ENCODE results near the gene POLR1E. TPM values are rescaled to one million over a fixed set of nuclear protein-coding genes. Genes with fewer than 3 reads are reported as not detected.

The POLR1E gene
- total and polyA plus RNA-seq, 12 donors: 5.0 to 28.8 (median 17.5) TPM

GRCh38 chr9:37496020-37496419, 10.3 kb downstream of the POLR1E start:
- DNase-seq (no peak), ATAC-seq (peak in 3 of 8 donors; percentile 34 to 61 (median 55))
- Histone ChIP-seq H3K36me3 (peaks cover 0 to 98% (median 53%) of the 10 kb centered on the region in 9 donors), H3K27ac (peak overlapping the region in 2 of 10 donors; percentile 15 to 51), H3K4me3 (no peak overlapping the region), H3K9me3 (no peaks in the 10 kb centered on the region), H3K27me3 (no peaks in the 10 kb centered on the region), H3K4me1 (peaks cover 0 to 5% (median 0%) of the 10 kb centered on the region in 9 donors)
- intact Hi-C loops (cut with DNase I): loop anchor here in 1 of 10 donors (10.0 kb wide), 1 partner anchor 79 kb away; the partner anchor contains the start of gene FBXO10
- 59 to 85% methylated on average over 4 of the region's 4 CpGs for WGBS, 2 donors
- TF ChIP-seq, protein P1, sequence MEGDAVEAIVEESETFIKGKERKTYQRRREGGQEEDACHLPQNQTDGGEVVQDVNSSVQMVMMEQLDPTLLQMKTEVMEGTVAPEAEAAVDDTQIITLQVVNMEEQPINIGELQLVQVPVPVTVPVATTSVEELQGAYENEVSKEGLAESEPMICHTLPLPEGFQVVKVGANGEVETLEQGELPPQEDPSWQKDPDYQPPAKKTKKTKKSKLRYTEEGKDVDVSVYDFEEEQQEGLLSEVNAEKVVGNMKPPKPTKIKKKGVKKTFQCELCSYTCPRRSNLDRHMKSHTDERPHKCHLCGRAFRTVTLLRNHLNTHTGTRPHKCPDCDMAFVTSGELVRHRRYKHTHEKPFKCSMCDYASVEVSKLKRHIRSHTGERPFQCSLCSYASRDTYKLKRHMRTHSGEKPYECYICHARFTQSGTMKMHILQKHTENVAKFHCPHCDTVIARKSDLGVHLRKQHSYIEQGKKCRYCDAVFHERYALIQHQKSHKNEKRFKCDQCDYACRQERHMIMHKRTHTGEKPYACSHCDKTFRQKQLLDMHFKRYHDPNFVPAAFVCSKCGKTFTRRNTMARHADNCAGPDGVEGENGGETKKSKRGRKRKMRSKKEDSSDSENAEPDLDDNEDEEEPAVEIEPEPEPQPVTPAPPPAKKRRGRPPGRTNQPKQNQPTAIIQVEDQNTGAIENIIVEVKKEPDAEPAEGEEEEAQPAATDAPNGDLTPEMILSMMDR (IDR thresholded peaks at IDR 0.05): no peak

DNA sequence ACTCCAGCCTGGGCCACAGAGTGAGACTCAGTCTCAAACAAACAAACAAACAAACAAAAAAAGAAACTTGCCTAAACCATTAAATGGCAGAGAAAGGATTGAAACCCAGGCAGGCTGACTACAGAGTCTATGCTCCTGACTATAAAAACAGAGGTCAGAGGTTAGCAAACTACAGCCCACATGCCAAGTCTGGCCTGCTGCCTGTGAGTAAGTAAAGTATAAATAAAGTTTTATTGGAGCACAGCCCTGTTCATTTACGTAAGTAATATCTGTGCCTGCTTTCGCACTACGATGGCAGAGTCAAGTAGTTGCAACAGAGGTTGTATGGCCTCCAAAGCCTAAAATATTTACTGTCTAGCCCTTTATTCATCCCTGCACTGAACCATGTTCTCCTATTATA, 11.6 kb downstream of the POLR1E start:
- H3K27ac ChIP-seq: no peak overlapping the region
- intact Hi-C loops (cut with DNase I): loop anchor here in 1 of 10 donors (10.0 kb wide), 1 partner anchor 77 kb away; the partner anchor contains the start of gene FBXO10
- ATAC-seq (no peak), DNase-seq (no peak)
- H3K27me3 ChIP-seq: no peaks in the 10 kb centered on the region
- H3K36me3 ChIP-seq: peaks cover 0 to 99% (median 52%) of the 10 kb centered on the region in 9 donors
- TF ChIP-seq, protein P1 (IDR thresholded peaks at IDR 0.05): no peak
- H3K4me1 ChIP-seq: peaks cover 0 to 5% (median 0%) of the 10 kb centered on the region in 9 donors
- 96 to 99% methylated on average over 3 of the region's 3 CpGs for WGBS, 2 donors
- H3K9me3 ChIP-seq: no peaks in the 10 kb centered on the region
- H3K4me3 ChIP-seq: no peak overlapping the region

- no peaks in the 10 kb centered on the region for H3K27me3 ChIP-seq
- H3K36me3 ChIP-seq: peaks cover 0 to 99% (median 45%) of the 10 kb centered on the region in 9 donors
- TF ChIP-seq, protein P1 (IDR thresholded peaks at IDR 0.05): no peak
- ATAC-seq: no peak
- 61 to 94% methylated on average over 3 of the region's 3 CpGs for WGBS, 2 donors
- H3K9me3 ChIP-seq: no peaks in the 10 kb centered on the region
- no peak for DNase-seq
- H3K4me1 ChIP-seq: peaks cover 0 to 5% (median 0%) of the 10 kb centered on the region in 9 donors
- intact Hi-C loops (cut with DNase I): loop anchor here in 1 of 10 donors (10.0 kb wide), 1 partner anchor 76 kb away; the partner anchor contains the start of gene FBXO10
- no peak overlapping the region for H3K4me3 ChIP-seq
- no peak overlapping the region for H3K27ac ChIP-seq
These were observed 12.7 kb downstream of the POLR1E start for GRCh38 chr9:37498457-37498856.

DNA sequence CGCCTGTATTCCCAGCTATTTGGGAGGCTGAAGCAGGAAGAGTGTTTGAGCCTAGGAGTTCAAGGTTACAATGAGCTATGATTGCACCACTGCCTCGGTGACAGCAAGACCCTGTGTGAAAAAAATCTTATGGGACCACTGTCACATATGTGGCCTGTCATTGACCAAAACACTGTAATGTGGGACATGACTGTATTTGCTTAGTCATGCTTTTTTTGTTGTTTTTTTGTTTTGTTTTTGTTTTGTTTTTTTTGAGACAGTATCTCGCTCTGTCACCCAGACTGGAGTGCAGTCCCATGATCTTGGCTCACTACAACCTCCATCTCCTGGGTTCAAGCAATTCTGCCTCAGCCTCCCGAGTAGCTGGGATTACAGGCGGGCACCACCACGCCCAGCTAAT, 13.5 kb downstream of the POLR1E start:
- ATAC-seq (no peak), DNase-seq (no peak)
- TF ChIP-seq, protein P1 (IDR thresholded peaks at IDR 0.05): no peak
- no peaks in the 10 kb centered on the region for H3K27me3 ChIP-seq
- no peaks in the 10 kb centered on the region for H3K9me3 ChIP-seq
- H3K4me1 ChIP-seq: peaks cover 0 to 5% (median 0%) of the 10 kb centered on the region in 9 donors
- 91 to 97% methylated on average over 6 of the region's 6 CpGs for WGBS, 2 donors
- no peak overlapping the region for H3K27ac ChIP-seq
- intact Hi-C loops (cut with DNase I): loop anchor here in 1 of 10 donors (10.0 kb wide), 1 partner anchor 76 kb away; the partner anchor contains the start of gene FBXO10
- peaks cover 0 to 99% (median 38%) of the 10 kb centered on the region in 9 donors for H3K36me3 ChIP-seq
- H3K4me3 ChIP-seq: no peak overlapping the region

Measured in heart right ventricle (tissue), 16 donors.